Liver (tissue), 9 donors: ENCODE results near the gene FNIP1. TPM values are rescaled to one million over a fixed set of nuclear protein-coding genes. Genes with fewer than 3 reads are reported as not detected.

Experiments used
- DNase-seq: peaks from one replicate; pipeline ENCODE4 v3.0.0-alpha.2; 2017; ENCODE audit warnings: low spot score
- H3K27ac ChIP-seq, 2 donors: one replicate each; pipeline ENCODE4 v1.7.0; 2013; ENCODE audit warnings: inconsistent platforms in 2 of 2, low read length in 2 of 2, control low read depth in 1 of 2, low read depth in 1 of 2, mild to moderate bottlenecking in 1 of 2
- H3K27me3 ChIP-seq, 4 donors: one replicate each; pipeline versions ENCODE4 v1.6.1 to v1.7.0; 2013; ENCODE audit warnings: low read length in 3 of 4, inconsistent platforms in 1 of 4, mild to moderate bottlenecking in 1 of 4, moderate library complexity in 1 of 4; ENCODE audit not compliant: control insufficient read depth in 4 of 4, insufficient read depth in 4 of 4
- H3K36me3 ChIP-seq, 4 donors: one replicate each; pipeline versions ENCODE4 v1.6.1 to v1.7.0; 2013; ENCODE audit warnings: low read length in 3 of 4, mild to moderate bottlenecking in 3 of 4, low read depth in 1 of 4, moderate library complexity in 1 of 4; ENCODE audit not compliant: control insufficient read depth in 4 of 4, insufficient read depth in 3 of 4
- H3K4me1 ChIP-seq, 4 donors: one replicate each; pipeline versions ENCODE4 v1.6.1 to v1.7.0; 2013; ENCODE audit warnings: low read length in 3 of 4, mild to moderate bottlenecking in 3 of 4, moderate library complexity in 1 of 4; ENCODE audit not compliant: control insufficient read depth in 4 of 4, insufficient read depth in 4 of 4
- H3K4me3 ChIP-seq, 3 donors: one replicate each; pipeline versions ENCODE4 v1.6.1 to v1.7.0; 2013; ENCODE audit warnings: low read length in 3 of 3, control low read depth in 1 of 3, low read depth in 1 of 3, mild to moderate bottlenecking in 1 of 3
- H3K9ac ChIP-seq, 2 donors: one replicate each; pipeline ENCODE4 v1.7.0; 2013; ENCODE audit warnings: low read length in 2 of 2, mild to moderate bottlenecking in 2 of 2, moderate library complexity in 2 of 2, control low read depth in 1 of 2, low read depth in 1 of 2
- H3K9me3 ChIP-seq, 4 donors: one replicate each; pipeline versions ENCODE4 v1.6.1 to v1.7.0; 2013; ENCODE audit warnings: low read length in 3 of 4; ENCODE audit not compliant: control insufficient read depth in 4 of 4
- EGR1 ChIP-seq, 2 donors: IDR thresholded peaks; 2 replicates each; pipeline ENCODE4 v1.6.1; 2016 to 2018; ENCODE audit warnings: antibody characterized with exemption in 2 of 2, low read depth in 2 of 2
- GABPA ChIP-seq, 2 donors: IDR thresholded peaks in 1 of 2; conservative IDR thresholded peaks in 1 of 2; 2 replicates each; pipeline ENCODE4 v1.6.1; 2016; ENCODE audit warnings: antibody characterized with exemption in 2 of 2, mild to moderate bottlenecking in 1 of 2, moderate library complexity in 1 of 2
- RAD21 ChIP-seq, 2 donors: IDR thresholded peaks; 2 replicates each; pipeline ENCODE4 v1.6.1; 2016; ENCODE audit warnings: antibody characterized with exemption in 2 of 2, mild to moderate bottlenecking in 2 of 2
- REST ChIP-seq: IDR thresholded peaks from 2 replicates; pipeline ENCODE4 v1.6.1; 2016; ENCODE audit warnings: antibody characterized with exemption, mild to moderate bottlenecking
- SP1 ChIP-seq: IDR thresholded peaks from 2 replicates; pipeline ENCODE4 v1.6.1; 2018; ENCODE audit warnings: antibody characterized with exemption, mild to moderate bottlenecking
- TAF1 ChIP-seq: conservative IDR thresholded peaks from 2 replicates; pipeline ENCODE4 v1.6.1; 2016; ENCODE audit warnings: antibody characterized with exemption, mild to moderate bottlenecking
- YY1 ChIP-seq: IDR thresholded peaks from 2 replicates; pipeline ENCODE4 v1.6.1; 2016; ENCODE audit warnings: antibody characterized with exemption, mild to moderate bottlenecking
- ZBTB33 ChIP-seq: IDR thresholded peaks from 2 replicates; pipeline ENCODE4 v1.6.1; 2016; ENCODE audit warnings: antibody characterized with exemption
- WGBS: extraction: QIAGEN DNeasy Blood & Tissue Kit; methylation state at CpG from one replicate; pipeline ENCODE4 v1.1.7; 2013; 5-methylcytosine and 5-hydroxymethylcytosine counted together
- polyA plus RNA-seq, 2 donors: library from polyadenylated mRNA; stranded (reverse) in 1 of 2; unstranded in 1 of 2; fragments of 200-250 nt in 1 of 2; fragments of >200 nt in 1 of 2; fragmentation: Nextera tagmentation in 1 of 2; extraction: Ambion mirVana in 1 of 2; gene quantifications; one replicate each; pipeline versions ENCODE4 v1.2.1 to v1.2.3, GENCODE V29; 2013 to 2015
- total RNA-seq, 2 donors: library from RNA; depleted of rRNA; stranded (reverse); fragments of >200 nt; gene quantifications; one replicate each; pipeline ENCODE4 v1.2.3, GENCODE V29; 2014
- TF ChIP-seq, protein P1 (sequence below): fragments of 150-350 bp; IDR thresholded peaks from 2 replicates; pipeline ENCODE4 v1.5.1; 2017; ENCODE audit warnings: improper control_type of control experiment, low read depth, low read length; ENCODE audit not compliant: missing input control
- donor health status: healthy.
- donor health status: healthy.
- donor health status: healthy.
- donor health status: healthy.
- donor health status: healthy.

The FNIP1 gene
- total and polyA plus RNA-seq, 4 donors: 3.7 to 34.0 (median 13.8) TPM

DNA sequence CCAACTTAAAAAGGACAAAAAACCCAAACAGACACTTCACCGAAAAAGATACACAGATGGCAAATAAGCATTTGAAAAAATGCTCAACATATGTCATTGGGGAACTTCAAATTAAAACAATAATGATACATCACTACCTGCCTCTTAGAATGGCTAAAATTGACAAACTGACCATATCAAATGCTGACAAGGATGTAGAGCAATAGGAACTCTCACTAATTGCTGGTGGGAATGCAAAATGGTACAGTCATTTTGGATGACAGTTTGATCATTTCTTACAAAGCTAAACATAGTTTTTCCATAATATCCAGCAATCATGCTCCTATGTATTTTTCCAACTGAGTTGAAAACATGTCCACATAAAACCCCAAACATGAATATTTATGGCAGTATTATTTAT lies 102.9 kb downstream of the FNIP1 start (continued):
- TF ChIP-seq, protein P1, sequence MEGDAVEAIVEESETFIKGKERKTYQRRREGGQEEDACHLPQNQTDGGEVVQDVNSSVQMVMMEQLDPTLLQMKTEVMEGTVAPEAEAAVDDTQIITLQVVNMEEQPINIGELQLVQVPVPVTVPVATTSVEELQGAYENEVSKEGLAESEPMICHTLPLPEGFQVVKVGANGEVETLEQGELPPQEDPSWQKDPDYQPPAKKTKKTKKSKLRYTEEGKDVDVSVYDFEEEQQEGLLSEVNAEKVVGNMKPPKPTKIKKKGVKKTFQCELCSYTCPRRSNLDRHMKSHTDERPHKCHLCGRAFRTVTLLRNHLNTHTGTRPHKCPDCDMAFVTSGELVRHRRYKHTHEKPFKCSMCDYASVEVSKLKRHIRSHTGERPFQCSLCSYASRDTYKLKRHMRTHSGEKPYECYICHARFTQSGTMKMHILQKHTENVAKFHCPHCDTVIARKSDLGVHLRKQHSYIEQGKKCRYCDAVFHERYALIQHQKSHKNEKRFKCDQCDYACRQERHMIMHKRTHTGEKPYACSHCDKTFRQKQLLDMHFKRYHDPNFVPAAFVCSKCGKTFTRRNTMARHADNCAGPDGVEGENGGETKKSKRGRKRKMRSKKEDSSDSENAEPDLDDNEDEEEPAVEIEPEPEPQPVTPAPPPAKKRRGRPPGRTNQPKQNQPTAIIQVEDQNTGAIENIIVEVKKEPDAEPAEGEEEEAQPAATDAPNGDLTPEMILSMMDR: no peak
- no peak for TF ChIP-seq RAD21 (IDR thresholded peaks at IDR 0.05)
- TF ChIP-seq TAF1: no peak
- no peak for TF ChIP-seq SP1
- no peak for TF ChIP-seq YY1
- no peak for TF ChIP-seq REST

GRCh38 chr5:131685516-131686171 lies 111.2 kb downstream of the FNIP1 start:
- peak overlapping the region in 1 of 2 donors; percentile 60 for H3K27ac ChIP-seq
- DNase-seq: no peak
- peaks cover 3 to 24% (median 16%) of the 10 kb centered on the region in 4 donors for H3K4me1 ChIP-seq
- TF ChIP-seq REST (no peak), ZBTB33 (no peak), EGR1 (IDR thresholded peaks at IDR 0.05; ENCODE audit: low read depth in 2 of 2) (no peak), RAD21 (IDR thresholded peaks at IDR 0.05) (no peak), GABPA (IDR thresholded peaks at IDR 0.05 in 1 of 2, conservative IDR thresholded peaks at IDR 0.05 in 1 of 2) (no peak)
- TF ChIP-seq, protein P1: no peak
- no peaks in the 10 kb centered on the region for H3K27me3 ChIP-seq
- H3K9me3 ChIP-seq: no peaks in the 10 kb centered on the region
- WGBS: 92% methylated on average over 7 of the region's 7 CpGs
- no peak overlapping the region for H3K4me3 ChIP-seq
- peaks cover 0 to 10% (median 6%) of the 10 kb centered on the region in 4 donors for H3K36me3 ChIP-seq
- H3K9ac ChIP-seq: peak overlapping the region in 1 of 2 donors; percentile 28
